ENCODE data around the gene TLR8.

The TLR8 gene

DNA sequence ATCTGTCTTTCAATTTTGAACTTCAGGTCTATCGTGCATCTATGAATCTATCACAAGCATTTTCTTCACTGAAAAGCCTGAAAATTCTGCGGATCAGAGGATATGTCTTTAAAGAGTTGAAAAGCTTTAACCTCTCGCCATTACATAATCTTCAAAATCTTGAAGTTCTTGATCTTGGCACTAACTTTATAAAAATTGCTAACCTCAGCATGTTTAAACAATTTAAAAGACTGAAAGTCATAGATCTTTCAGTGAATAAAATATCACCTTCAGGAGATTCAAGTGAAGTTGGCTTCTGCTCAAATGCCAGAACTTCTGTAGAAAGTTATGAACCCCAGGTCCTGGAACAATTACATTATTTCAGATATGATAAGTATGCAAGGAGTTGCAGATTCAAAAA is 19.9 kb upstream of the TLR8 start:
- ChIA-PET POLR2A (no interaction called here), CTCF (no interaction called here)
- no peak for DNase-seq (ENCODE audit: extremely low spot score)
- TF ChIP-seq ARNT (IDR thresholded peaks at IDR 0.05) (no peak), FOXA1 (IDR thresholded peaks at IDR 0.05) (no peak), ZNF384 (IDR thresholded peaks at IDR 0.05) (no peak), TARDBP (IDR thresholded peaks at IDR 0.05) (no peak)
- TF ChIP-seq, protein P1, sequence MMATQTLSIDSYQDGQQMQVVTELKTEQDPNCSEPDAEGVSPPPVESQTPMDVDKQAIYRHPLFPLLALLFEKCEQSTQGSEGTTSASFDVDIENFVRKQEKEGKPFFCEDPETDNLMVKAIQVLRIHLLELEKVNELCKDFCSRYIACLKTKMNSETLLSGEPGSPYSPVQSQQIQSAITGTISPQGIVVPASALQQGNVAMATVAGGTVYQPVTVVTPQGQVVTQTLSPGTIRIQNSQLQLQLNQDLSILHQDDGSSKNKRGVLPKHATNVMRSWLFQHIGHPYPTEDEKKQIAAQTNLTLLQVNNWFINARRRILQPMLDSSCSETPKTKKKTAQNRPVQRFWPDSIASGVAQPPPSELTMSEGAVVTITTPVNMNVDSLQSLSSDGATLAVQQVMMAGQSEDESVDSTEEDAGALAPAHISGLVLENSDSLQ (IDR thresholded peaks at IDR 0.05): no peak

GRCh38 chrX:12887141-12887540 is 19.3 kb upstream of the TLR8 start:
- TF ChIP-seq TARDBP (IDR thresholded peaks at IDR 0.05) (no peak), ELF4 (IDR thresholded peaks at IDR 0.05) (no peak), NFRKB (IDR thresholded peaks at IDR 0.05) (no peak), FOXK2 (IDR thresholded peaks at IDR 0.05) (no peak), CTBP1 (IDR thresholded peaks at IDR 0.05; ENCODE audit: borderline replicate concordance) (no peak), L3MBTL2 (conservative IDR thresholded peaks at IDR 0.05) (no peak)
- no peak for DNase-seq (ENCODE audit: extremely low spot score)
- ChIA-PET POLR2A (no interaction called here), CTCF (no interaction called here)

- ChIA-PET POLR2A (no interaction called here), CTCF (no interaction called here)
- TF ChIP-seq FOXM1 (IDR thresholded peaks at IDR 0.05; ENCODE audit: borderline replicate concordance): no peak
- TF ChIP-seq ARNT (IDR thresholded peaks at IDR 0.05): no peak
- TF ChIP-seq L3MBTL2 (conservative IDR thresholded peaks at IDR 0.05): no peak
- TF ChIP-seq NFRKB (IDR thresholded peaks at IDR 0.05): no peak
- TF ChIP-seq HDGF (IDR thresholded peaks at IDR 0.05; ENCODE audit: borderline replicate concordance): no peak
- TF ChIP-seq ZNF384 (IDR thresholded peaks at IDR 0.05): no peak
- no peak for TF ChIP-seq LEF1 (IDR thresholded peaks at IDR 0.05; ENCODE audit: borderline replicate concordance)
- TF ChIP-seq FOXA1 (IDR thresholded peaks at IDR 0.05): no peak
- TF ChIP-seq TARDBP (IDR thresholded peaks at IDR 0.05): no peak
- no peak for TF ChIP-seq BHLHE40 (IDR thresholded peaks at IDR 0.05; ENCODE audit: borderline replicate concordance)
- no peak for TF ChIP-seq CTBP1 (IDR thresholded peaks at IDR 0.05; ENCODE audit: borderline replicate concordance)
- TF ChIP-seq SUZ12 (IDR thresholded peaks at IDR 0.05): no peak
- TF ChIP-seq, protein P1 (IDR thresholded peaks at IDR 0.05): no peak
- TF ChIP-seq ELF4 (IDR thresholded peaks at IDR 0.05): no peak
- no peak for TF ChIP-seq FOXK2 (IDR thresholded peaks at IDR 0.05)
- DNase-seq (ENCODE audit: extremely low spot score): no peak
Measured at GRCh38 chrX:12887767-12888166, 18.7 kb upstream of the TLR8 start.

GRCh38 chrX:12890467-12890866 is 16.0 kb upstream of the TLR8 start:
- POLR2A ChIA-PET: no interaction called here
- CTCF ChIA-PET: interaction anchor here (0.6 kb wide), 1 partner anchor 10 kb away, joined by 3 read pairs; no protein-coding TSS in a partner anchor
- no peak for DNase-seq (ENCODE audit: extremely low spot score)
- TF ChIP-seq TARDBP (IDR thresholded peaks at IDR 0.05) (no peak), SUZ12 (IDR thresholded peaks at IDR 0.05) (no peak), ELF4 (IDR thresholded peaks at IDR 0.05) (no peak), FOXM1 (IDR thresholded peaks at IDR 0.05; ENCODE audit: borderline replicate concordance) (no peak), ARNT (IDR thresholded peaks at IDR 0.05) (no peak), NFRKB (IDR thresholded peaks at IDR 0.05) (no peak), FOXK2 (IDR thresholded peaks at IDR 0.05) (no peak), FOXA1 (IDR thresholded peaks at IDR 0.05) (no peak), SP1 (IDR thresholded peaks at IDR 0.05) (no peak), BHLHE40 (IDR thresholded peaks at IDR 0.05; ENCODE audit: borderline replicate concordance) (no peak), L3MBTL2 (conservative IDR thresholded peaks at IDR 0.05) (no peak)
- TF ChIP-seq, protein P1 (IDR thresholded peaks at IDR 0.05): no peak

GRCh38 chrX:12891171-12891570 is 15.2 kb upstream of the TLR8 start:
- no peak for TF ChIP-seq FOXM1 (IDR thresholded peaks at IDR 0.05; ENCODE audit: borderline replicate concordance)
- TF ChIP-seq ARNT (IDR thresholded peaks at IDR 0.05): no peak
- TF ChIP-seq ZNF384 (IDR thresholded peaks at IDR 0.05): no peak
- TF ChIP-seq ELF4 (IDR thresholded peaks at IDR 0.05): no peak
- TF ChIP-seq L3MBTL2 (conservative IDR thresholded peaks at IDR 0.05): no peak
- DNase-seq (ENCODE audit: extremely low spot score): no peak
- CTCF ChIA-PET: no interaction called here
- POLR2A ChIA-PET: no interaction called here

GRCh38 chrX:12891915-12892506 is 14.4 kb upstream of the TLR8 start:
- TF ChIP-seq ARNT (IDR thresholded peaks at IDR 0.05) (no peak), TARDBP (IDR thresholded peaks at IDR 0.05) (no peak), HDGF (IDR thresholded peaks at IDR 0.05; ENCODE audit: borderline replicate concordance) (no peak), FOXM1 (IDR thresholded peaks at IDR 0.05; ENCODE audit: borderline replicate concordance) (no peak), CTBP1 (IDR thresholded peaks at IDR 0.05; ENCODE audit: borderline replicate concordance) (no peak), L3MBTL2 (conservative IDR thresholded peaks at IDR 0.05) (no peak), LEF1 (IDR thresholded peaks at IDR 0.05; ENCODE audit: borderline replicate concordance) (no peak), FOXA1 (IDR thresholded peaks at IDR 0.05) (no peak), NFRKB (IDR thresholded peaks at IDR 0.05) (no peak), ELF4 (IDR thresholded peaks at IDR 0.05) (no peak), SUZ12 (IDR thresholded peaks at IDR 0.05) (no peak), SP1 (IDR thresholded peaks at IDR 0.05) (no peak), FOXK2 (IDR thresholded peaks at IDR 0.05) (no peak)
- TF ChIP-seq, protein P1 (IDR thresholded peaks at IDR 0.05): no peak
- POLR2A ChIA-PET: no interaction called here
- CTCF ChIA-PET: interaction anchor here (2.6 kb wide), 1 partner anchor 78 kb away, joined by 9 read pairs; no protein-coding TSS in a partner anchor
- no peak for DNase-seq (ENCODE audit: extremely low spot score)
